ENCODE results near the gene GRHL1.

DNA sequence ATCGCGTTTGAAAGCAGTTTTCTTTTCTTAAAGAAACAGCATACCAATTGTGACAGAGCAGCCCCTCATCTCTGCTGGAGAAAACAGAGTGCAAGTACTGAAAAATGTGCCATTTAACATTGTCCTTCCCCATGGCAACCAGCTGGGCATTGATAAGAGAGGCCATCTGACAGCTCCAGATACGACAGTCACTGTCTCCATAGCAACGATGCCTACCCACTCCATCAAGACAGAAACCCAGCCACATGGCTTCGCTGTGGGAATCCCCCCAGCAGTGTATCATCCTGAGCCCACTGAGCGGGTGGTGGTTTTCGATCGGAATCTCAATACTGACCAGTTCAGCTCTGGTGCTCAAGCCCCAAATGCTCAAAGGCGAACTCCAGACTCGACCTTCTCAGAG is 9.5 kb downstream of the GRHL1 start:
- TF ChIP-seq, protein P1, sequence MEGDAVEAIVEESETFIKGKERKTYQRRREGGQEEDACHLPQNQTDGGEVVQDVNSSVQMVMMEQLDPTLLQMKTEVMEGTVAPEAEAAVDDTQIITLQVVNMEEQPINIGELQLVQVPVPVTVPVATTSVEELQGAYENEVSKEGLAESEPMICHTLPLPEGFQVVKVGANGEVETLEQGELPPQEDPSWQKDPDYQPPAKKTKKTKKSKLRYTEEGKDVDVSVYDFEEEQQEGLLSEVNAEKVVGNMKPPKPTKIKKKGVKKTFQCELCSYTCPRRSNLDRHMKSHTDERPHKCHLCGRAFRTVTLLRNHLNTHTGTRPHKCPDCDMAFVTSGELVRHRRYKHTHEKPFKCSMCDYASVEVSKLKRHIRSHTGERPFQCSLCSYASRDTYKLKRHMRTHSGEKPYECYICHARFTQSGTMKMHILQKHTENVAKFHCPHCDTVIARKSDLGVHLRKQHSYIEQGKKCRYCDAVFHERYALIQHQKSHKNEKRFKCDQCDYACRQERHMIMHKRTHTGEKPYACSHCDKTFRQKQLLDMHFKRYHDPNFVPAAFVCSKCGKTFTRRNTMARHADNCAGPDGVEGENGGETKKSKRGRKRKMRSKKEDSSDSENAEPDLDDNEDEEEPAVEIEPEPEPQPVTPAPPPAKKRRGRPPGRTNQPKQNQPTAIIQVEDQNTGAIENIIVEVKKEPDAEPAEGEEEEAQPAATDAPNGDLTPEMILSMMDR (IDR thresholded peaks at IDR 0.05; ENCODE audit: insufficient read depth, low read length, poor library complexity, severe bottlenecking) = no peak
- TF ChIP-seq EZH2phosphoT487 (conservative IDR thresholded peaks at IDR 0.05; ENCODE audit: low read length) = no peak

Data from SU-DHL-6 (cell line).